VCaP (cell line): ENCODE data around the gene PTPRU.

ENCODE experiments used
- H3K27ac ChIP-seq: fragments of 450-650 bp; 2 replicates; pipeline ENCODE4 v1.5.1; 2017
- TF ChIP-seq, protein P1 (sequence below): fragments of 450-650 bp; conservative IDR thresholded peaks from 2 replicates; pipeline ENCODE4 v1.5.1; 2017; ENCODE audit warnings: mild to moderate bottlenecking, moderate library complexity

Gene PTPRU

GRCh38 chr1:29322147-29322694, 85.9 kb downstream of the PTPRU start:
- H3K27ac ChIP-seq, result no peak overlapping the region
- TF ChIP-seq, protein P1, sequence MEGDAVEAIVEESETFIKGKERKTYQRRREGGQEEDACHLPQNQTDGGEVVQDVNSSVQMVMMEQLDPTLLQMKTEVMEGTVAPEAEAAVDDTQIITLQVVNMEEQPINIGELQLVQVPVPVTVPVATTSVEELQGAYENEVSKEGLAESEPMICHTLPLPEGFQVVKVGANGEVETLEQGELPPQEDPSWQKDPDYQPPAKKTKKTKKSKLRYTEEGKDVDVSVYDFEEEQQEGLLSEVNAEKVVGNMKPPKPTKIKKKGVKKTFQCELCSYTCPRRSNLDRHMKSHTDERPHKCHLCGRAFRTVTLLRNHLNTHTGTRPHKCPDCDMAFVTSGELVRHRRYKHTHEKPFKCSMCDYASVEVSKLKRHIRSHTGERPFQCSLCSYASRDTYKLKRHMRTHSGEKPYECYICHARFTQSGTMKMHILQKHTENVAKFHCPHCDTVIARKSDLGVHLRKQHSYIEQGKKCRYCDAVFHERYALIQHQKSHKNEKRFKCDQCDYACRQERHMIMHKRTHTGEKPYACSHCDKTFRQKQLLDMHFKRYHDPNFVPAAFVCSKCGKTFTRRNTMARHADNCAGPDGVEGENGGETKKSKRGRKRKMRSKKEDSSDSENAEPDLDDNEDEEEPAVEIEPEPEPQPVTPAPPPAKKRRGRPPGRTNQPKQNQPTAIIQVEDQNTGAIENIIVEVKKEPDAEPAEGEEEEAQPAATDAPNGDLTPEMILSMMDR, result no peak

DNA sequence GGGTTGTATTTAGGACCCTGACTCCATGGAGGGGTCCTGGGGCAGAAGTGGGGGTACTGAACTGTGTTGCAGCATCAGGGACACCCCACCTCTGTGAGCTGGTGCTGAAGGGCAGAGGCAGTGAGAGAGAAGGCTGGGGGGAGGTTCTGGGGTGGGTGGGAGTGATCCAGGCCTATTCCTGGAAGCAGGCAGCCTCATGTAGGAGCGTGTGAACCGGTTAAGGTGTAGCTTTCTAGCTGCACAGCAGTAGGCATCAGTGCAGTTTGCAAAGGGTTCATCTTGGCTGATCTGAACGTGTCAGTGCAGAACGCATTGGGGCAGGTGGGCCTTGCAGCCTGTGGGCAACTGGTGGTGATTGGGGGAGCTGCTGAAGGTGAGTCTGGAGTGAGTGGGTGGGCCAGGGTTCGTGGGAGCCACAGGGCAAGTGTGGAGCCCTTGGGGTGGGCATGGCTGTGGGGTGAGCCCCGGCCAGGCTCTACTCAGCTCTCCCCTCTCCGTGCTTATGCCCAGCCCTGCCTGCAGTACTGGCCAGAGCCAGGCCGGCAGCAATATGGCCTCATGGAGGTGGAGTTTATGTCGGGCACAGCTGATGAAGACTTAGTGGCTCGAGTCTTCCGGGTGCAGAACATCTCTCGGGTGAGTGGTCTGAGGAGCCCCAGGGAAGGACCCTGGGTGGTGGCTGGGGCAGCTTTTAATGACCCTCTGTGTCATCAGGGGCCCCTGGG, 86.7 kb downstream of the PTPRU start:
- TF ChIP-seq, protein P1, result no peak

DNA sequence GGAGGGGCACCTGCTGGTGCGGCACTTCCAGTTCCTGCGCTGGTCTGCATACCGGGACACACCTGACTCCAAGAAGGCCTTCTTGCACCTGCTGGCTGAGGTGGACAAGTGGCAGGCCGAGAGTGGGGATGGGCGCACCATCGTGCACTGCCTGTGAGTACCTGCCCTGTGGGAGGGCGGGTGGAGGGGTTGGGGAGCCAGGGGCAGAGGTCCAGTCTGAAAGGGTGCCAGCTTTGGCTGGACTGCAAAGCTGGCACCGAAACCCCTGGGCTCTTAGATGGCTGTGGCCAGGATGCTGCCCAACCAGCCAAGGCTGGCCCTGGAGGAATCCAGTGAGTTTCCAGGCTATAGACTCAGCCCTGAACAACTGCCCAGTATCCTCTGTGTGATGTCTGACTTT, 87.3 kb downstream of the PTPRU start:
- TF ChIP-seq, protein P1, result no peak
- no peak overlapping the region for H3K27ac ChIP-seq

More for the DNA sequence above, 86.7 kb downstream of the PTPRU start:
- H3K27ac ChIP-seq, result no peak overlapping the region

- H3K27ac ChIP-seq, result no peak overlapping the region
- TF ChIP-seq, protein P1, result no peak
Measured at GRCh38 chr1:29324202-29324601, 87.9 kb downstream of the PTPRU start.

- TF ChIP-seq, protein P1, result no peak
- no peak overlapping the region for H3K27ac ChIP-seq
Measured at GRCh38 chr1:29324771-29325351, 88.5 kb downstream of the PTPRU start.

DNA sequence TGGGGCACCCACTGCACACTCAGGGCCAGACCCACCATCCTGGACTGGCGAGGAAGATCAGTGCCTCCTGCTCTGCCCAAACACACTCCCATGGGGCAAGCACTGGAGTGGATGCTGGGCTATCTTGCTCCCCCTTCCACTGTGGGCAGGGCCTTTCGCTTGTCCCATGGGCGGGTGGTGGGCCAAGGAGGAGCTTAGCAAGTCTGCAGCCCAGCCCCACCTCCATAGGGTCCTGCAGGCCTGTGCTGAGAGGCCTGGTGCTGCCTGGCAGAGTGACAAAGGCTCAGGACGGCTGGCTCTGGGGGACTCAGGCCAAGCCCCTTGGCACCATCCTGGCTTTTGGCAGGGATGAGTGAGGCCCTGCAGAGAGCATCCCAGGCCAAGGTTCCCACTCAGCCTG, 89.4 kb downstream of the PTPRU start:
- TF ChIP-seq, protein P1, result no peak
- H3K27ac ChIP-seq, result no peak overlapping the region

- H3K27ac ChIP-seq, result no peak overlapping the region
- TF ChIP-seq, protein P1, result no peak
Measured at GRCh38 chr1:29326123-29326522, 89.8 kb downstream of the PTPRU start.
